Kidney (tissue), 14 donors: ENCODE data around the gene ELOVL2. TPM values are rescaled to one million over a fixed set of nuclear protein-coding genes. Genes with fewer than 3 reads are reported as not detected.

ENCODE experiments used
- DNase-seq, 5 donors: peaks; one replicate each; pipeline ENCODE4 v3.0.0-alpha.2; 2013 to 2020
- FAIRE-seq: peaks from 2 replicates; lab custom pipeline; 2012; peaks lifted over from hg19 to GRCh38; lab: Jason Lieb, UNC
- H3K27ac ChIP-seq, 2 donors: one replicate each; pipeline ENCODE4 v1.7.0; 2013; ENCODE audit warnings: low read depth in 2 of 2, low read length in 2 of 2, inconsistent platforms in 1 of 2
- H3K27me3 ChIP-seq: one replicate; pipeline ENCODE4 v1.7.1; 2013; ENCODE audit warnings: low read length, inconsistent platforms; ENCODE audit not compliant: control insufficient read depth, insufficient read depth
- H3K36me3 ChIP-seq, 3 donors: one replicate each; pipeline versions ENCODE4 v1.7.0 to v1.7.1; 2013; ENCODE audit warnings: low read length in 3 of 3, control low read depth in 1 of 3, inconsistent platforms in 1 of 3; ENCODE audit not compliant: insufficient read depth in 3 of 3, control insufficient read depth in 2 of 3
- H3K4me1 ChIP-seq, 3 donors: one replicate each; pipeline versions ENCODE4 v1.7.0 to v1.7.1; 2013; ENCODE audit warnings: low read length in 3 of 3, inconsistent platforms in 1 of 3, low read depth in 1 of 3; ENCODE audit not compliant: control insufficient read depth in 2 of 3, insufficient read depth in 2 of 3
- H3K4me3 ChIP-seq, 3 donors: one replicate each; pipeline versions ENCODE4 v1.7.0 to v1.8.1; 2013; ENCODE audit warnings: low read length in 3 of 3, control low read depth in 1 of 3, inconsistent platforms in 1 of 3
- H3K9ac ChIP-seq, 3 donors: one replicate each; pipeline versions ENCODE4 v1.7.0 to v1.7.1; 2013; ENCODE audit warnings: low read length in 3 of 3, control low read depth in 1 of 3, inconsistent platforms in 1 of 3
- H3K9me3 ChIP-seq, 3 donors: one replicate each; pipeline versions ENCODE4 v1.7.0 to v1.7.1; 2013; ENCODE audit warnings: low read length in 3 of 3, control low read depth in 1 of 3, inconsistent platforms in 1 of 3; ENCODE audit not compliant: control insufficient read depth in 2 of 3, insufficient read depth in 1 of 3
- intact Hi-C: fragments of 100-400 bp; cut with DNase I; formaldehyde crosslinking; loops from one replicate; pipeline ENCODE4 v1.11.1; 2022
- polyA plus RNA-seq: library from polyadenylated mRNA; stranded (reverse); fragments of 350-450 nt; fragmentation: Illumina TruSeq; extraction: RNeasy Lipid Tissue Mini Kit (QIAGEN cat#74804); gene quantifications from one replicate; pipeline ENCODE4 v1.2.3, GENCODE V29; 2014; ENCODE audit warnings: low read depth, low replicate concordance; ENCODE audit not compliant: insufficient read depth
- total RNA-seq: library from RNA; stranded (reverse); fragmentation: NEBNext Ultra II Directional; extraction: Animal tissue kit (Norgen Biotek cat#: 25700); gene quantifications from one replicate; pipeline ENCODE4 v1.2.1, GENCODE V29; 2021
- TF ChIP-seq, protein P1 (sequence below): IDR thresholded peaks from 3 replicates; pipeline ENCODE4 v1.5.1; 2012; ENCODE audit warnings: mild to moderate bottlenecking, moderate library complexity, borderline replicate concordance; ENCODE audit not compliant: insufficient read depth; ENCODE audit errors: extremely low read depth
- donor health status: control.
- donor health status: control.
- donor health status: control.
- donor health status: control.
- donor health status: control.
- donor health status: DM: yes; HTN: yes; CAD: no.
- donor health status: Normal renal cell carcinoma (clear cell type).

The ELOVL2 gene
- total and polyA plus RNA-seq, 2 donors from 2014 or later = 0.79 TPM; not detected in 1

DNA sequence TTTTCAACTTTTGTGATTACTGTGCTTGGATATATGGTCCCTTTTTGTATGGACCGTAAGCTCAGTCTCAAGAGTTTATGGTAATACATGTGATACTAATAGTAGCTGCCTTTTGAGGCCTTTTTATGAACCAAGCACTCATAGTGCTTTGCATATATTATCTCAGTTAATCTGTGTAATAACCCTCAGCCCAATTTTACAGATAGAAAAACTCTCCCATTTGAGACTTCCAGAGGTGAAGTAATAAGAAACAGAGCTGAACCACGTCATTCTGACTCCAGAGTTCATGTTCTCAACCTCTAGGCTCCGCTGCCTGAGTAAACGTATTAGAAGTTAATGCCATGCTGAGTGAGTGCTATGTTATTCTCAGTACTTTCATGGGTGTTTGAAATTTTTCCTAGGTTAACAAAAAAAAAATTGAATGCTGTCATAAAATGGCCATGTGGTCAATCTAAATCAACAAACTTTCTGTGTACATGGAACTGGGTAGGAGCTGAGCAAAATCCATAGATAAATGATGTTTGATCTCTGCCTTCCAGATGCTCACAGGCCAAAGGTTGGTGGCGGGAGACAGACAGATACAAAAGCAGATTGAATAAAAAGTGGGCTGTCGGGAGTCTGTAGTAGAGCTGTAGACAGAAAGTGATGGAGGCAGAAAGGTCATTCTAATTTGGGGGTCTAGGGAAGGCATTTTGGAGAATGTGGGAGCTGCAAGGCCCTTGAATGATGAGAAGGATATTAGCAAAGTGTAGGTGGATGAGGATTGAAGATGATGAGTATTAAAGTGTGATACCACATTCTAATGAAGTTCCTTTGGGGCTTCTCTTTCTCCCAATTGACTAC is 22.6 kb upstream of the ELOVL2 start:
- FAIRE-seq (no peak), DNase-seq (no peak)
- H3K9me3 ChIP-seq = no peaks in the 10 kb centered on the region
- H3K36me3 ChIP-seq = no peaks in the 10 kb centered on the region
- intact Hi-C loops = loop anchor here (10.0 kb wide), 1 partner anchor 112 kb away; no protein-coding TSS in a partner anchor
- no peak overlapping the region for H3K4me3 ChIP-seq
- TF ChIP-seq, protein P1, sequence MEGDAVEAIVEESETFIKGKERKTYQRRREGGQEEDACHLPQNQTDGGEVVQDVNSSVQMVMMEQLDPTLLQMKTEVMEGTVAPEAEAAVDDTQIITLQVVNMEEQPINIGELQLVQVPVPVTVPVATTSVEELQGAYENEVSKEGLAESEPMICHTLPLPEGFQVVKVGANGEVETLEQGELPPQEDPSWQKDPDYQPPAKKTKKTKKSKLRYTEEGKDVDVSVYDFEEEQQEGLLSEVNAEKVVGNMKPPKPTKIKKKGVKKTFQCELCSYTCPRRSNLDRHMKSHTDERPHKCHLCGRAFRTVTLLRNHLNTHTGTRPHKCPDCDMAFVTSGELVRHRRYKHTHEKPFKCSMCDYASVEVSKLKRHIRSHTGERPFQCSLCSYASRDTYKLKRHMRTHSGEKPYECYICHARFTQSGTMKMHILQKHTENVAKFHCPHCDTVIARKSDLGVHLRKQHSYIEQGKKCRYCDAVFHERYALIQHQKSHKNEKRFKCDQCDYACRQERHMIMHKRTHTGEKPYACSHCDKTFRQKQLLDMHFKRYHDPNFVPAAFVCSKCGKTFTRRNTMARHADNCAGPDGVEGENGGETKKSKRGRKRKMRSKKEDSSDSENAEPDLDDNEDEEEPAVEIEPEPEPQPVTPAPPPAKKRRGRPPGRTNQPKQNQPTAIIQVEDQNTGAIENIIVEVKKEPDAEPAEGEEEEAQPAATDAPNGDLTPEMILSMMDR = no peak
- no peaks in the 10 kb centered on the region for H3K27me3 ChIP-seq
- H3K4me1 ChIP-seq = no peaks in the 10 kb centered on the region
- no peak overlapping the region for H3K9ac ChIP-seq
- H3K27ac ChIP-seq = no peak overlapping the region

- no peak overlapping the region for H3K9ac ChIP-seq
- no peaks in the 10 kb centered on the region for H3K9me3 ChIP-seq
- TF ChIP-seq, protein P1 = no peak
- no peaks in the 10 kb centered on the region for H3K36me3 ChIP-seq
- intact Hi-C loops = loop anchor here (10.0 kb wide), 1 partner anchor 111 kb away; no protein-coding TSS in a partner anchor
- FAIRE-seq (no peak), DNase-seq (no peak)
- H3K27me3 ChIP-seq = no peaks in the 10 kb centered on the region
- H3K4me1 ChIP-seq = no peaks in the 10 kb centered on the region
- no peak overlapping the region for H3K4me3 ChIP-seq
- H3K27ac ChIP-seq = no peak overlapping the region
These were observed 21.5 kb upstream of the ELOVL2 start for GRCh38 chr6:11065436-11066202.

DNA sequence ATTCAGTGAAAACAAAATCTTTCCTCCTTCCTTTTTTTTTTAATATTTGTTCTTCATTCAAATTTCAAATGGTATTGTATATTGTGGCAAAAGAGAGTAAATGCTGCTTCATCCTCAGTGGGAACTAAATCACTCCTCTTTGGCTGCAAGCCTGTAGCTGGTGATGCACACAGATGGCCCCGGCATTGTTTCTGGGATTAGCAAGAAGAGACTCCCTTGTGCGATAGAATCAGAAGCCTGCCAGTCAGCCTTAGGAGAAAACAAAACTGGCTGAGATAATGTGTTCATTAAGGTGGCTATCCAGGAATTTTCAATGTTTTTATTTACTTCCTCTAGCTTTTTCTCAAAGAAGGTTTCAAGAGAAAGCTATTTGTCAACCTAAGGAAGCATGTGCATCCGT is 20.7 kb upstream of the ELOVL2 start:
- FAIRE-seq (no peak), DNase-seq (no peak)
- Histone ChIP-seq H3K27ac (no peak overlapping the region), H3K36me3 (no peaks in the 10 kb centered on the region), H3K4me3 (no peak overlapping the region), H3K9me3 (no peaks in the 10 kb centered on the region), H3K27me3 (no peaks in the 10 kb centered on the region), H3K4me1 (no peaks in the 10 kb centered on the region), H3K9ac (no peak overlapping the region)
- intact Hi-C loops = loop anchor here (10.0 kb wide), 1 partner anchor 110 kb away; no protein-coding TSS in a partner anchor
- TF ChIP-seq, protein P1 = no peak
